ENCODE measurements around the gene CREB3L1.

Gene CREB3L1

GRCh38 chr11:46238078-46238966 is 39.1 kb upstream of the CREB3L1 start:
- no peak for DNase-seq (ENCODE audit: low read depth)
- TF ChIP-seq CTCF (IDR thresholded peaks at IDR 0.05; ENCODE audit: insufficient read depth, low read depth, low read length, missing control alignments): no peak
- H3K4me3 ChIP-seq (ENCODE audit: low read depth, low read length): peak overlapping the region; percentile 31; the same call in 1 of the 2 replicates

- peak overlapping the region; percentile 31 for H3K4me3 ChIP-seq (ENCODE audit: low read depth, low read length)
- peak; percentile 99 for TF ChIP-seq CTCF (IDR thresholded peaks at IDR 0.05; ENCODE audit: insufficient read depth, low read depth, low read length, missing control alignments)
- DNase-seq (ENCODE audit: low read depth): peak; percentile 84
These were observed 38.3 kb upstream of the CREB3L1 start for GRCh38 chr11:46238967-46239800.

GRCh38 chr11:46239801-46240061 is 37.7 kb upstream of the CREB3L1 start:
- DNase-seq (ENCODE audit: low read depth): no peak
- no peak overlapping the region for H3K4me3 ChIP-seq (ENCODE audit: low read depth, low read length)
- no peak for TF ChIP-seq CTCF (IDR thresholded peaks at IDR 0.05; ENCODE audit: insufficient read depth, low read depth, low read length, missing control alignments)

GRCh38 chr11:46240371-46240770 is 37.1 kb upstream of the CREB3L1 start:
- no peak for DNase-seq (ENCODE audit: low read depth)
- no peak overlapping the region for H3K4me3 ChIP-seq (ENCODE audit: low read depth, low read length)
- TF ChIP-seq CTCF (IDR thresholded peaks at IDR 0.05; ENCODE audit: insufficient read depth, low read depth, low read length, missing control alignments): no peak

- no peak for TF ChIP-seq CTCF (IDR thresholded peaks at IDR 0.05; ENCODE audit: insufficient read depth, low read depth, low read length, missing control alignments)
- no peak overlapping the region for H3K4me3 ChIP-seq (ENCODE audit: low read depth, low read length)
- no peak for DNase-seq (ENCODE audit: low read depth)
These were observed 36.6 kb upstream of the CREB3L1 start for GRCh38 chr11:46240861-46241260.

GRCh38 chr11:46242041-46242951 is 35.2 kb upstream of the CREB3L1 start:
- peak overlapping the region; percentile 65 for H3K4me3 ChIP-seq (ENCODE audit: low read depth, low read length)
- DNase-seq (ENCODE audit: low read depth): no peak
- TF ChIP-seq CTCF (IDR thresholded peaks at IDR 0.05; ENCODE audit: insufficient read depth, low read depth, low read length, missing control alignments): no peak

All from GM12865 (cell line).